GM10248 (cell line): ENCODE measurements around the gene ITGB7.

ENCODE experiments used
- CTCF ChIA-PET: fragments of 300-600 bp; sonication (Branson Sonifier 250); formaldehyde crosslinking; extraction: SDS; loops from one replicate; lab custom pipeline; 2021; ENCODE audit warnings: antibody characterized with exemption; lab: Yijun Ruan, JAX
- POLR2A ChIA-PET: fragments of 350-650 bp; sonication (Branson Sonifier 250); formaldehyde crosslinking; extraction: SDS; loops from one replicate; lab custom pipeline; 2020; ENCODE audit warnings: antibody characterized with exemption; lab: Yijun Ruan, JAX
- DNase-seq: peaks from one replicate; pipeline ENCODE4 v3.0.0; 2012; ENCODE audit errors: extremely low spot score
- CTCF ChIP-seq: IDR thresholded peaks from 2 replicates; pipeline ENCODE4 v1.5.1; 2012; ENCODE audit warnings: mild to moderate bottlenecking, low read depth; ENCODE audit errors: extremely low read depth, missing control alignments, control extremely low read depth

The ITGB7 gene

GRCh38 chr12:53219956-53220693, 13.1 kb upstream of the ITGB7 start:
- peak; percentile 87 for DNase-seq
- CTCF ChIA-PET: interaction anchor here (0.9 to 17.4 kb wide), 17 partner anchors 10 to 154 kb away, joined by 3 to 206 read pairs (median 4); partner anchors contain the start of genes AAAS, ESPL1 and MYG1

GRCh38 chr12:53219292-53219955, 12.4 kb upstream of the ITGB7 start:
- POLR2A ChIA-PET: interaction anchor here (0.5 to 1.8 kb wide), 8 partner anchors 14 to 238 kb away, joined by 3 to 7 read pairs (median 4); partner anchors contain the start of genes CSAD, MYG1, PFDN5 and ZNF740
- CTCF ChIA-PET: interaction anchor here (0.6 to 17.4 kb wide), 18 partner anchors 9 to 153 kb away, joined by 3 to 206 read pairs (median 3); partner anchors contain the start of genes AAAS, ESPL1 and ITGB7
- peak; percentile 66 for DNase-seq
- no peak for TF ChIP-seq CTCF

More at GRCh38 chr12:53219956-53220693, 13.1 kb upstream of the ITGB7 start:
- no peak for TF ChIP-seq CTCF
- POLR2A ChIA-PET: interaction anchor here (0.5 to 1.8 kb wide), 10 partner anchors 25 to 237 kb away, joined by 3 to 5 read pairs (median 4); partner anchors contain the start of genes CSAD, MYG1, PFDN5 and ZNF740

- no peak for DNase-seq
- ChIA-PET POLR2A (interaction anchor here (0.6 to 1.8 kb wide), 4 partner anchors 13 to 77 kb away, joined by 3 to 7 read pairs (median 4); partner anchors contain the start of gene PFDN5), CTCF (interaction anchor here (0.9 to 17.4 kb wide), 14 partner anchors 9 to 152 kb away, joined by 3 to 206 read pairs (median 3); partner anchors contain the start of genes AAAS and ITGB7)
- no peak for TF ChIP-seq CTCF
Observed at GRCh38 chr12:53218551-53219291, 11.7 kb upstream of the ITGB7 start.

- CTCF ChIA-PET: interaction anchor here (0.8 to 17.4 kb wide), 8 partner anchors 8 to 127 kb away, joined by 3 to 206 read pairs (median 3); partner anchors contain the start of gene AAAS
- TF ChIP-seq CTCF: no peak
- no peak for DNase-seq
- POLR2A ChIA-PET: no interaction called here
Observed at GRCh38 chr12:53217931-53218307, 10.9 kb upstream of the ITGB7 start.

GRCh38 chr12:53217051-53217930, 10.2 kb upstream of the ITGB7 start:
- ChIA-PET POLR2A (no interaction called here), CTCF (interaction anchor here (0.7 to 19.5 kb wide), 14 partner anchors 7 to 128 kb away, joined by 3 to 383 read pairs (median 6); partner anchors contain the start of genes AAAS, ESPL1, ITGB7 and MYG1)
- no peak for TF ChIP-seq CTCF
- no peak for DNase-seq
